Spinal cord (tissue), 10 donors: ENCODE results near the gene ZG16. TPM values are rescaled to one million over a fixed set of nuclear protein-coding genes. Genes with fewer than 3 reads are reported as not detected.
"Not testable (repeated sequence)": the region's sequence is repeated elsewhere in the genome, so short reads cannot be mapped to it uniquely, and the experiment has no call there.

ENCODE experiments used
- DNase-seq, 6 donors: peaks; one replicate each; pipeline versions ENCODE4 v3.0.0 to v3.0.0-alpha.2; 2013 to 2015; ENCODE audit warnings: low spot score in 6 of 6, low read depth in 4 of 6
- H3K27ac ChIP-seq: one replicate; pipeline ENCODE4 v1.5.1; 2013; ENCODE audit warnings: low read depth, low read length, control low read depth
- H3K27me3 ChIP-seq: one replicate; pipeline ENCODE4 v1.6.1; 2013; ENCODE audit warnings: low read length; ENCODE audit not compliant: control insufficient read depth, insufficient read depth
- H3K36me3 ChIP-seq: one replicate; pipeline ENCODE4 v1.6.1; 2013; ENCODE audit warnings: low read length; ENCODE audit not compliant: control insufficient read depth, insufficient read depth
- H3K4me1 ChIP-seq: one replicate; pipeline ENCODE4 v1.6.1; 2013; ENCODE audit warnings: low read length; ENCODE audit not compliant: control insufficient read depth, insufficient read depth
- H3K4me3 ChIP-seq: one replicate; pipeline ENCODE4 v1.5.1; 2013; ENCODE audit warnings: low read depth, low read length, control low read depth
- H3K9me3 ChIP-seq: one replicate; pipeline ENCODE4 v1.6.1; 2013; ENCODE audit warnings: low read length; ENCODE audit not compliant: control insufficient read depth, insufficient read depth
- WGBS: methylation state at CpG from one replicate; pipeline ENCODE4 v1.1.5; 2013; ENCODE audit warnings: missing lambda C conversion rate; ENCODE audit not compliant: insufficient coverage; 5-methylcytosine and 5-hydroxymethylcytosine counted together
- long read RNA-seq, 4 donors: transcript quantifications; one replicate each; lab custom pipeline, GENCODE V29; 2026
- polyA plus RNA-seq, 2 donors: library from polyadenylated mRNA; unstranded; fragments of 120-200 nt; gene quantifications; one replicate each; pipeline ENCODE4 v1.2.1, GENCODE V29; 2013; ENCODE audit not compliant: insufficient read length in 2 of 2
- total RNA-seq, 2 donors: library from RNA; depleted of rRNA in 1 of 2; stranded (reverse); fragments of 120-200 nt in 1 of 2; fragments of >200 nt in 1 of 2; gene quantifications; one replicate each; pipeline versions ENCODE4 v1.2.3 to v1.2.4, GENCODE V29; 2013 to 2014
- donor health status: healthy.

ZG16 gene
- not detected for total RNA-seq
- polyA plus RNA-seq, result under 1 TPM in 1 of 2 donors, not detected in 1; 0.05 TPM
- long read RNA-seq, donor 1, result 0 reads
- long read RNA-seq, donor 2, result 0 reads
- long read RNA-seq, donor 3, result 0 reads
- long read RNA-seq, donor 4, result 0 reads

- Histone ChIP-seq H3K4me1 (no peaks in the 10 kb centered on the region), H3K9me3 (no peaks in the 10 kb centered on the region), H3K36me3 (no peaks in the 10 kb centered on the region), H3K4me3 (no peak within 1 kb of the TSS), H3K27ac (no peak within 1 kb of the TSS), H3K27me3 (no peaks in the 10 kb centered on the region)
- 87% methylated on average over 6 of the region's 10 CpGs for WGBS
- no peak for DNase-seq
Observed at GRCh38 chr16:29777576-29778350, at the start of gene ZG16. TSS of gene ZG16 (plus strand) at chr16:29778256. CDS start at chr16:29779267, 1,011 bp downstream.

GRCh38 chr16:29729116-29729521, 48.9 kb upstream of the ZG16 start:
- Histone ChIP-seq H3K9me3 (no peaks in the 10 kb centered on the region), H3K36me3 (no peaks in the 10 kb centered on the region), H3K4me3 (no peak overlapping the region), H3K4me1 (no peaks in the 10 kb centered on the region), H3K27me3 (no peaks in the 10 kb centered on the region), H3K27ac (no peak overlapping the region)
- 50% methylated on average over 2 of the region's 6 CpGs for WGBS
- peak in 4 of 6 donors; percentile 28 to 90 (median 53) for DNase-seq

DNA sequence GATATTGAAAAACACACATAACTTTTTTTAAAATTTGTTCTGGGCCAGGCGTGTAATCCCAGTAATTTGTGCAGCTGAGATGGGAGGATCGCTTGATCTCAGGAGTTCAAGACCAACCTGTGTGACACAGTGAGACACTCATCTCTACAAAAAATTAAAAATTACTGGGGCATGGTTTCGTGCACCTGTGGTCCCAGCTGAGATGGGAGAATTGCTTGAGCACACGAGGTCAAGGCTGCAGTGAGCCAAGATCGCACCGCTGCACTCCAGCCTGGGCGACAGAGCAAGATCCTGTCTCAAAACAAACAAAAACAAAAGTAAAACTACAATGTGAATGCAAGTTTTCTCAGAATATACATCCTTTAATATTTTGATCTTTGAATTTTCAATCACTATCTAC, 47.4 kb upstream of the ZG16 start:
- Histone ChIP-seq H3K9me3 (no peaks in the 10 kb centered on the region), H3K4me3 (no peak overlapping the region), H3K4me1 (no peaks in the 10 kb centered on the region), H3K27me3 (no peaks in the 10 kb centered on the region), H3K27ac (no peak overlapping the region), H3K36me3 (no peaks in the 10 kb centered on the region)
- DNase-seq, result no peak
- 74% methylated on average over 5 of the region's 7 CpGs for WGBS

DNA sequence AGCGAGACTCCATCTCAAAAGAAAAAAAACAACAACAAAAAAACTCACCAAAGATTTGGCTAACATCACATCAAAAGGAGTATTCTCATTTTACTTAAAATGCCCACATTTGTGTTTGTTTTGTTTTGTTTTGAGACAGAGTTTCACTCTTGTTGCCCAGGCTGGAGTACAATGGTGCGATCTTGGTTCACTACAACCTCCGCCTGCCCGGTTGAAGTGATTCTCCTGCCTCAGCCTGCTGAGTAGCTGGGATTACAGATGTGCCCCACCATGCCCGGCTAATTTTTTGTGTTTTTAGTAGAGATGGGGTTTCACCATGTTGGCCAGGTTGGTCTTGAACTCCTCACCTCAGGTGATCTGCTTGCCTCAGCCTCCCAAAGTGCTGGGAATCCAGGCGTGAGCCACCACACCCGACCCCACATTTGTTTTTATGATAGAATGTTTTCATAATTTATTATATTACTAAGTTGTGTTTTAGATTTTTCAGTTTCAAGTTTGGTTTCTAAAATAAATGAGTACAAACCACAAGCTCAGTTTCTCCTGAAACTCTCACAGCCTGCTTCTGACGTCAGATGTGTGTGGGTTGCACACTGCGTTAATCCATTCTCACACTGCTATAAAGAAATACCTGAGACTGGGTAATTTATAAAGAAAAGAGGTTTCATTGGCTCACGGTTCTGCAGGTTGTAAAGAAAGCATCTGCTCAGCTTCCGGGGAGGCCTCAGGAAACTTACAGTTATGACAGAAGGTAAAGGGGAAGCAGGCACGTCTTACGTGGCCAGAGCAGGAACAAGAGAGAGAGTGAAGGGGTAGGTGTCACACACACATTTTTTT, 46.1 kb upstream of the ZG16 start:
- H3K9me3 ChIP-seq, H3K36me3 ChIP-seq, H3K27ac ChIP-seq, DNase-seq, H3K4me3 ChIP-seq, H3K27me3 ChIP-seq, H3K4me1 ChIP-seq: not testable (repeated sequence)
- WGBS, result 89% methylated on average over 6 of the region's 13 CpGs

GRCh38 chr16:29734786-29735185, 43.3 kb upstream of the ZG16 start:
- Histone ChIP-seq H3K9me3 (no peaks in the 10 kb centered on the region), H3K4me3 (no peak overlapping the region), H3K4me1 (no peaks in the 10 kb centered on the region), H3K27ac (no peak overlapping the region), H3K36me3 (no peaks in the 10 kb centered on the region), H3K27me3 (no peaks in the 10 kb centered on the region)
- DNase-seq, result no peak
- 79% methylated on average over 1 of the region's 1 CpG for WGBS

DNA sequence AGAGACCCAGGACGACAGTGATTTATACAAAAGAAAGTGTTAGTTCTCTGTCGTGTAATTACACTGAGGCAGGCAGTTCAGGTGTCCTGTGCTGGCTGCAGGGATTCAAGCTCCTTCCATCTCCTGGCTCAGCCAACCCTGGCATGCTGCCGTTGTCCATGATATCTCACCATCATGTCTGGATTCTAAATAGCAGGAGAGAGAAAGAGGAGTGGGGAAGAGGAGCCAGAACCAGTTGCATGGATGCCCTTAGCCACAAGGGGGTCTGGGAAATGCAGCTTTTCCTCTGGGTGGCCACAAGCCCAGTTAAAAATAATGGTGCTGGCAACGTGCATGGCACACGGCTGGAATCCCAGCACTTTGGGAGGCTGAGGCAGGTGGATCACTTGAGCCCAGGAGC, 41.9 kb upstream of the ZG16 start:
- 46% methylated on average over 4 of the region's 5 CpGs for WGBS
- no peak overlapping the region for H3K27ac ChIP-seq

GRCh38 chr16:29736764-29737163, 41.3 kb upstream of the ZG16 start:
- no peaks in the 10 kb centered on the region for H3K4me1 ChIP-seq
- H3K27me3 ChIP-seq, result no peaks in the 10 kb centered on the region
- no peak overlapping the region for H3K4me3 ChIP-seq
- H3K27ac ChIP-seq, result no peak overlapping the region
- H3K36me3 ChIP-seq, result no peaks in the 10 kb centered on the region
- WGBS, result 100% methylated on average over 2 of the region's 6 CpGs
- DNase-seq, result no peak
- no peaks in the 10 kb centered on the region for H3K9me3 ChIP-seq

More for the DNA sequence above, 41.9 kb upstream of the ZG16 start:
- no peaks in the 10 kb centered on the region for H3K27me3 ChIP-seq
- H3K9me3 ChIP-seq, result no peaks in the 10 kb centered on the region
- H3K4me3 ChIP-seq, result no peak overlapping the region
- no peaks in the 10 kb centered on the region for H3K4me1 ChIP-seq
- DNase-seq, result no peak
- no peaks in the 10 kb centered on the region for H3K36me3 ChIP-seq

GRCh38 chr16:29737713-29738112, 40.3 kb upstream of the ZG16 start:
- Histone ChIP-seq H3K27ac (no peak overlapping the region), H3K4me3 (no peak overlapping the region), H3K9me3 (no peaks in the 10 kb centered on the region), H3K4me1 (no peaks in the 10 kb centered on the region), H3K27me3 (no peaks in the 10 kb centered on the region), H3K36me3 (no peaks in the 10 kb centered on the region)
- 79% methylated on average over 5 of the region's 5 CpGs for WGBS
- DNase-seq, result no peak

- WGBS, result no CpG with 5 or more reads among the region's 2 CpGs
Observed at GRCh38 chr16:29738514-29738913, 39.5 kb upstream of the ZG16 start.

More at GRCh38 chr16:29738514-29738913, 39.5 kb upstream of the ZG16 start:
- H3K4me1 ChIP-seq, result no peaks in the 10 kb centered on the region
- H3K9me3 ChIP-seq, result no peaks in the 10 kb centered on the region
- H3K27me3 ChIP-seq, result no peaks in the 10 kb centered on the region
- H3K36me3 ChIP-seq, result no peaks in the 10 kb centered on the region
- DNase-seq, result no peak
- no peak overlapping the region for H3K4me3 ChIP-seq
- H3K27ac ChIP-seq, result no peak overlapping the region
